KMS-11 (cell line): Measurements from ENCODE around the gene GALNT17.

Experiments
- H2AFZ ChIP-seq: fragments of 200-600 bp; sonication (generic); 2 replicates; pipeline ENCODE4 v1.6.1; 2016; ENCODE audit warnings: antibody characterized with exemption, mixed run types, low read depth
- H3K27ac ChIP-seq: fragments of 200-600 bp; sonication (generic); 2 replicates; pipeline ENCODE4 v1.6.1; 2016; ENCODE audit warnings: mild to moderate bottlenecking, mixed run types
- H3K27me3 ChIP-seq: fragments of 200-600 bp; sonication (generic); 2 replicates; pipeline ENCODE4 v1.6.1; 2017; ENCODE audit warnings: mild to moderate bottlenecking, low read depth, mixed run types, moderate library complexity; ENCODE audit not compliant: insufficient read depth
- H3K36me3 ChIP-seq: fragments of 200-600 bp; sonication (generic); 2 replicates; pipeline ENCODE4 v1.6.1; 2017; ENCODE audit warnings: mild to moderate bottlenecking, mixed run types; ENCODE audit not compliant: insufficient read depth
- H3K4me1 ChIP-seq: fragments of 200-600 bp; sonication (generic); 2 replicates; pipeline ENCODE4 v1.6.1; 2016; ENCODE audit warnings: mild to moderate bottlenecking, low read depth, mixed run types; ENCODE audit not compliant: poor library complexity, severe bottlenecking
- H3K4me2 ChIP-seq: fragments of 200-600 bp; sonication (generic); 2 replicates; pipeline ENCODE4 v1.7.0; 2016; ENCODE audit warnings: mild to moderate bottlenecking, mixed run types
- H3K4me3 ChIP-seq: fragments of 200-600 bp; sonication (generic); IDR thresholded peaks from 2 replicates; pipeline ENCODE4 v1.6.1; 2017; ENCODE audit warnings: low read depth, low read length, mixed read lengths; ENCODE audit not compliant: insufficient read depth
- H3K79me2 ChIP-seq: fragments of 200-600 bp; sonication (generic); 2 replicates; pipeline ENCODE4 v1.6.1; 2016; ENCODE audit warnings: low read depth, mixed run types; ENCODE audit not compliant: insufficient read depth
- H3K9ac ChIP-seq: fragments of 200-600 bp; sonication (generic); 2 replicates; pipeline ENCODE4 v1.6.1; 2016; ENCODE audit warnings: mild to moderate bottlenecking, mixed run types
- H4K20me1 ChIP-seq: fragments of 200-600 bp; sonication (generic); 2 replicates; pipeline ENCODE4 v1.6.1; 2016; ENCODE audit warnings: mild to moderate bottlenecking, mixed run types; ENCODE audit not compliant: insufficient read depth
- CTCF ChIP-seq: fragments of 200-600 bp; sonication (generic); conservative IDR thresholded peaks from 2 replicates; pipeline ENCODE4 v1.6.1; 2017; ENCODE audit warnings: low read depth, mild to moderate bottlenecking, antibody characterized with exemption, low read length, moderate library complexity, mixed read lengths

Gene GALNT17

GRCh38 chr7:71424166-71425035 lies 292.5 kb downstream of the GALNT17 start:
- Histone ChIP-seq H3K79me2 (no peaks in the 10 kb centered on the region), H3K27ac (no peak overlapping the region), H3K36me3 (no peaks in the 10 kb centered on the region), H3K4me3 (no peak overlapping the region), H3K4me2 (no peak overlapping the region), H3K27me3 (no peaks in the 10 kb centered on the region), H3K9ac (no peak overlapping the region), H3K4me1 (peaks cover under 1% of the 10 kb centered on the region), H2AFZ (no peak overlapping the region), H4K20me1 (no peaks in the 10 kb centered on the region)
- TF ChIP-seq CTCF: no peak

GRCh38 chr7:71429083-71429482 lies 297.1 kb downstream of the GALNT17 start:
- Histone ChIP-seq H3K79me2 (no peaks in the 10 kb centered on the region), H3K27ac (no peak overlapping the region), H3K27me3 (no peaks in the 10 kb centered on the region), H3K4me1 (peaks cover 16% of the 10 kb centered on the region), H2AFZ (no peak overlapping the region), H3K36me3 (no peaks in the 10 kb centered on the region), H4K20me1 (no peaks in the 10 kb centered on the region), H3K4me3 (no peak overlapping the region), H3K9ac (no peak overlapping the region), H3K4me2 (no peak overlapping the region)
- no peak for TF ChIP-seq CTCF

GRCh38 chr7:71430246-71430645 lies 298.3 kb downstream of the GALNT17 start:
- H3K4me2 ChIP-seq: peak overlapping the region; percentile 39; the same call in 1 of the 2 replicates
- H3K79me2 ChIP-seq: no peaks in the 10 kb centered on the region
- no peak overlapping the region for H2AFZ ChIP-seq
- no peak for TF ChIP-seq CTCF
- H3K4me3 ChIP-seq: no peak overlapping the region
- no peak overlapping the region for H3K9ac ChIP-seq
- peaks cover 16% of the 10 kb centered on the region for H3K4me1 ChIP-seq
- no peaks in the 10 kb centered on the region for H4K20me1 ChIP-seq
- no peaks in the 10 kb centered on the region for H3K36me3 ChIP-seq
- no peak overlapping the region for H3K27ac ChIP-seq
- no peaks in the 10 kb centered on the region for H3K27me3 ChIP-seq

- H3K9ac ChIP-seq: no peak overlapping the region
- H3K4me2 ChIP-seq: no peak overlapping the region
- H3K36me3 ChIP-seq: no peaks in the 10 kb centered on the region
- H3K27me3 ChIP-seq: no peaks in the 10 kb centered on the region
- no peak overlapping the region for H3K27ac ChIP-seq
- no peaks in the 10 kb centered on the region for H4K20me1 ChIP-seq
- TF ChIP-seq CTCF: no peak
- H3K4me3 ChIP-seq: no peak overlapping the region
- H3K79me2 ChIP-seq: no peaks in the 10 kb centered on the region
- peaks cover 27% of the 10 kb centered on the region for H3K4me1 ChIP-seq
- no peak overlapping the region for H2AFZ ChIP-seq
Measured at GRCh38 chr7:71439321-71439720, 307.4 kb downstream of the GALNT17 start.
